BJ (cell line): ENCODE results near the gene ETFA. TPM values are rescaled to one million over a fixed set of nuclear protein-coding genes. Genes with fewer than 3 reads are reported as not detected.
A peak's percentile ranks its signal among the peaks of the same experiment; 100 is the strongest.

Source experiments
- CTCF ChIA-PET: fragments of 350-600 bp; formaldehyde crosslinking; extraction: SDS; loops from one replicate; lab custom pipeline; 2021; ENCODE audit warnings: antibody characterized with exemption, inconsistent platforms; lab: Yijun Ruan, JAX
- POLR2A ChIA-PET: fragments of 300-600 bp; sonication (Branson Sonifier 250); formaldehyde crosslinking; extraction: SDS; loops from one replicate; lab custom pipeline; 2021; ENCODE audit warnings: antibody characterized with exemption; lab: Charles Lee
- DNase-seq: peaks from one replicate; pipeline ENCODE4 v3.0.0-alpha.2; 2011; ENCODE audit warnings: low read depth
- H3K27me3 ChIP-seq: 2 replicates; pipeline ENCODE4 v1.6.0; 2011; ENCODE audit warnings: low read length; ENCODE audit not compliant: control insufficient read depth, insufficient read depth
- H3K36me3 ChIP-seq: 2 replicates; pipeline ENCODE4 v1.5.1; 2011; ENCODE audit warnings: low read length; ENCODE audit not compliant: control insufficient read depth, insufficient read depth
- H3K4me3 ChIP-seq: 2 replicates; pipeline ENCODE4 v1.5.1; 2011; ENCODE audit warnings: low read depth, mild to moderate bottlenecking, control low read depth, low read length
- polyA plus RNA-seq: library from polyadenylated mRNA; depleted of rRNA; stranded (reverse); fragments of >200 nt; gene quantifications from 2 replicates; pipeline ENCODE4 v1.2.3, GENCODE V29; 2011
- TF ChIP-seq, protein P1 (sequence below): IDR thresholded peaks from 2 replicates; pipeline ENCODE4 v1.5.1; 2011; ENCODE audit warnings: low read depth, mild to moderate bottlenecking, control low read depth, inconsistent platforms, low read length, moderate library complexity; ENCODE audit not compliant: insufficient read depth

Gene ETFA
- polyA plus RNA-seq, 1 experiment = 113 TPM

DNA sequence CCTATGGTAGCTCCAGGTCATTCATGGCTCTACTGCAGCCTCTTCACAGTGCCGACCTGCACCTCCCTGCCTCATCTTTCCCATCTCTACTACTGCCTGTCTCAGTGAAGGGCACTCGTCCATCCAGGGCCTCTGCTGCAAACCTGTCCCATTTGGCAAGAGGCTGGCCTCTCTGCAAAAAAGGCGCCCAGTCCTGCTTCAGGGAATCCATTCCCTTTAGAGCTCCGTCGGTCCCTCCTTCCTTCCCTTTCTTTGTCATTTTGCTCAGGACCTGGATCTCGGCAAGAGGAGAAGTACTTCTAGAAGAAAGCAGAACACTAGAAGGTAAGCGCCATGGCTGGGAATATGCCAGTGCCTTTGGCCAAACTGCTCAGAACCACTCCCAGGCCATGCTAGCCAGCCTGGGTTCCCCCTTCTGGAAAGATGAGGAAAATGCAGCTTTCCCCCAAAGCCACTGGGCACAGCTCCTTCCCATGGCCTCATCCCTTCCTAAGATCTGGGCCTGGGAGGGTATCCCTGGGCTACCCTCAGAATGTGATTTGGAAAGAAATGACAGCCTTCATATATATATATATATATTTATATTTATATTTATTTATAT lies 18.9 kb upstream of the ETFA start:
- TF ChIP-seq, protein P1, sequence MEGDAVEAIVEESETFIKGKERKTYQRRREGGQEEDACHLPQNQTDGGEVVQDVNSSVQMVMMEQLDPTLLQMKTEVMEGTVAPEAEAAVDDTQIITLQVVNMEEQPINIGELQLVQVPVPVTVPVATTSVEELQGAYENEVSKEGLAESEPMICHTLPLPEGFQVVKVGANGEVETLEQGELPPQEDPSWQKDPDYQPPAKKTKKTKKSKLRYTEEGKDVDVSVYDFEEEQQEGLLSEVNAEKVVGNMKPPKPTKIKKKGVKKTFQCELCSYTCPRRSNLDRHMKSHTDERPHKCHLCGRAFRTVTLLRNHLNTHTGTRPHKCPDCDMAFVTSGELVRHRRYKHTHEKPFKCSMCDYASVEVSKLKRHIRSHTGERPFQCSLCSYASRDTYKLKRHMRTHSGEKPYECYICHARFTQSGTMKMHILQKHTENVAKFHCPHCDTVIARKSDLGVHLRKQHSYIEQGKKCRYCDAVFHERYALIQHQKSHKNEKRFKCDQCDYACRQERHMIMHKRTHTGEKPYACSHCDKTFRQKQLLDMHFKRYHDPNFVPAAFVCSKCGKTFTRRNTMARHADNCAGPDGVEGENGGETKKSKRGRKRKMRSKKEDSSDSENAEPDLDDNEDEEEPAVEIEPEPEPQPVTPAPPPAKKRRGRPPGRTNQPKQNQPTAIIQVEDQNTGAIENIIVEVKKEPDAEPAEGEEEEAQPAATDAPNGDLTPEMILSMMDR = peak; percentile 80
- Histone ChIP-seq H3K4me3 (no peak overlapping the region), H3K27me3 (no peaks in the 10 kb centered on the region), H3K36me3 (no peaks in the 10 kb centered on the region)
- ChIA-PET CTCF (interaction anchor here (0.7 to 4.2 kb wide), 29 partner anchors 8 to 531 kb away, joined by 3 to 32 read pairs (median 4); partner anchors contain the start of gene ETFA), POLR2A (interaction anchor here (0.7 kb wide), 1 partner anchor 1202 kb away, joined by 3 read pairs; no protein-coding TSS in a partner anchor)
- DNase-seq = no peak

DNA sequence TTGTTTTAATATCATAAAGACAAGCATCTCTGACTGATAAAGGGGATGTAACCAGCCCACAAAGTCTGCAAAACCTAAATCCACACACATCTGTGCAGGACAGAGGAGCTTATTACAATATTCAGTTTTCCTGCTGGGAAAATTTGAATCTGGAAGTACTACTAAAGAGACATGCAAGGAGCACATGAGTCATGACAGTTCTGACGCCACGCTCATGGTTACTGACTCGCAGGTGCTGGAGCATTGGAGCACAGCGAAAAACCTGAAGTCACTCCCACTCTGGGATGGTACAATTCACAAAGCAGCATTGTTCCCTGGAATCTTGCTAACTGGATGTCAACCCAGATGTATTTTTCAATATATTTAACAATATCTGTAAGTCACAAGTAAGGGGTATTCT lies 17.7 kb upstream of the ETFA start:
- Histone ChIP-seq H3K27me3 (no peaks in the 10 kb centered on the region), H3K36me3 (no peaks in the 10 kb centered on the region), H3K4me3 (no peak overlapping the region)
- ChIA-PET POLR2A (no interaction called here), CTCF (interaction anchor here (0.6 to 4.2 kb wide), 8 partner anchors 12 to 604 kb away, joined by 3 to 32 read pairs (median 6); no protein-coding TSS in a partner anchor)
- DNase-seq = no peak
- TF ChIP-seq, protein P1 = no peak

DNA sequence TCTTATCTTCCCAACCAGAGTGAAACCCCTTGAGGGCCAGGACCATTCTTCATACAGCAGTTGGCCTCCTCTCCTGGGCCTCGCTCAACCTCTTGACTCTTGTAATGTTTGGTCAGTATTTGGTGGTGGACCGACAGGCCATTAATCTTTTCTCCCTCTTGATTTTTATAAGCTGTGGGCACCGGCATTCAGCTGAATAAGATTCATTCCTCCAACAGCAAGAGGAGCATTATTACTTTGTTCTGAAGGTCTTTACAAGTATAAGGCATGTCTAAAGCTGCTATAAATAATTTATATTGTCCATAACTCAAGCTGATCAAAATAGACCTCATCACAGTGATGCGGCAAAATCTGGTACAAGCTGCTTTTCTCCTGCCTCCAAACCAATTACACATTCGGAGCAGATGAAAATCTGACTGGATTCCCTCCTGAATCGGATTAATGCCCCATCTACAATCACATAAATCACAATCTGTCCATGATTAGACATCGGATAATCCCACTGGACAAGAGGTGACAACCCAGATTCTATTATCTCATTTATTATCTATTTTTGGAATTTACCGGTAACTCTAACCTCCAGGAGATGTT lies 16.9 kb upstream of the ETFA start:
- POLR2A ChIA-PET = no interaction called here
- no peaks in the 10 kb centered on the region; the same call in 1 of the 2 replicates for H3K27me3 ChIP-seq
- TF ChIP-seq, protein P1 = no peak
- DNase-seq = no peak
- no peaks in the 10 kb centered on the region for H3K36me3 ChIP-seq
- CTCF ChIA-PET = interaction anchor here (1.2 to 4.2 kb wide), 3 partner anchors 11 to 142 kb away, joined by 7 to 32 read pairs (median 31); no protein-coding TSS in a partner anchor
- no peak overlapping the region for H3K4me3 ChIP-seq

DNA sequence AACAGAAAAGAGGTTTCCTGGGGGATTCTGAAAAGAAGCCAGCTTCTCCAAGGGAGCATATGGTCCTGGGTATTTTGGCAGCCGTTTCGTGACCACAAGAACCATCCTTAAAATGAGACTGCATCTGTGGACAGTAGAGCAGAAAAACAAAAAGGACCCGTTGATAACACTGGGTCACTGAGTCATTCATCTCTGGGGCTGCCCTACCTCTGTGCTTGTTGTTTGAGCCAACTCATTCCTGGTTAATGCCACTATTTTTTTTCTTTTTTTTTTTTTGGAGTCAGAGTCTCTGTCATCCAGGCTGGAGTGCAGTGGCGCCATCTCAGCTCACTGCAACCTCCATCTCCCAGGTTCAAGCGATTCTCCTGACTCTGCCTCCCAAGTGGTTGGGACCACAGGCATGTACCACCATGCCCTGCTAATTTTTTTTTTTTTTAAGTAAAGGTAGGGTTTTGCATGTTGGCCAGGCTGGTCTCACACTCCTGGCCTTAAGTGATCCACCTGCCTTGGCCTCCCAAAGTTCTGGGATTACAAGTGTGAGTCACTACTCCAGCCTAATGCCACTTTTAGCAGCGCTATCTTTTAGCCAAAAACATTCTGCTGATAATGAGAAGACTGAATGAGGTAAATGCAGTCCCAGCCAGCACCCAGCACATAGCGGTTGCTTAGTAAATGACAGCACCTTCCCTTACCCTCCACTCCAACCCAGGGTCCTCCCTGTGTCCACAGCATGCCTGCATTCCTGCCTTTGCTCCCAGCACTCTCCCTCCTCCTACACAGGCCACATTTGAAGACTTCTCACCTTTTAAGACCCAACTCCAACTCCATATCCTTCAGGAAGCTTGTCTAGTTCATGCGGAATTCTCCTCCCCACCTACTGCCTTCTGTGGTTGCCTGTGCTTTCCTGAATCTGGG lies 16.2 kb upstream of the ETFA start:
- CTCF ChIA-PET = interaction anchor here (0.9 to 4.2 kb wide), 4 partner anchors 10 to 141 kb away, joined by 4 to 32 read pairs (median 19); no protein-coding TSS in a partner anchor
- DNase-seq = no peak
- no peaks in the 10 kb centered on the region; the same call in 1 of the 2 replicates for H3K27me3 ChIP-seq
- no peaks in the 10 kb centered on the region for H3K36me3 ChIP-seq
- no peak overlapping the region for H3K4me3 ChIP-seq
- TF ChIP-seq, protein P1 = no peak
- POLR2A ChIA-PET = no interaction called here
